Esophagus squamous epithelium (tissue), 4 donors: ENCODE results near the gene CLOCK.

Source experiments
- CTCF ChIP-seq, 6 experiments: fragments of 450-650 bp in 4 of 6; fragments of 200-600 bp in 2 of 6; sonication (generic) in 2 of 6; IDR thresholded peaks; one replicate each; pipeline ENCODE4 v1.5.1; 2016 to 2019; ENCODE audit warnings: antibody characterized with exemption in 6 of 6, mild to moderate bottlenecking in 4 of 6, moderate library complexity in 4 of 6
- POLR2A ChIP-seq, 4 donors: fragments of 450-650 bp; IDR thresholded peaks; one replicate each; pipeline ENCODE4 v1.6.1; 2017; ENCODE audit warnings: antibody characterized with exemption in 4 of 4, mild to moderate bottlenecking in 4 of 4, moderate library complexity in 3 of 4

- TF ChIP-seq CTCF (IDR thresholded peaks at IDR 0.05) (no peak), POLR2A (IDR thresholded peaks at IDR 0.05) (no peak)
Measured at GRCh38 chr4:55509266-55509665, 37.4 kb downstream of the CLOCK start.
